KMS-11 (cell line): ENCODE measurements around the gene EP400.

Experiments
- H2AFZ ChIP-seq: fragments of 200-600 bp; sonication (generic); 2 replicates; pipeline ENCODE4 v1.6.1; 2016; ENCODE audit warnings: antibody characterized with exemption, mixed run types, low read depth
- H3K27ac ChIP-seq: fragments of 200-600 bp; sonication (generic); 2 replicates; pipeline ENCODE4 v1.6.1; 2016; ENCODE audit warnings: mild to moderate bottlenecking, mixed run types
- H3K27me3 ChIP-seq: fragments of 200-600 bp; sonication (generic); 2 replicates; pipeline ENCODE4 v1.6.1; 2017; ENCODE audit warnings: mild to moderate bottlenecking, low read depth, mixed run types, moderate library complexity; ENCODE audit not compliant: insufficient read depth
- H3K36me3 ChIP-seq: fragments of 200-600 bp; sonication (generic); 2 replicates; pipeline ENCODE4 v1.6.1; 2017; ENCODE audit warnings: mild to moderate bottlenecking, mixed run types; ENCODE audit not compliant: insufficient read depth
- H3K4me1 ChIP-seq: fragments of 200-600 bp; sonication (generic); 2 replicates; pipeline ENCODE4 v1.6.1; 2016; ENCODE audit warnings: mild to moderate bottlenecking, low read depth, mixed run types; ENCODE audit not compliant: poor library complexity, severe bottlenecking
- H3K4me2 ChIP-seq: fragments of 200-600 bp; sonication (generic); 2 replicates; pipeline ENCODE4 v1.7.0; 2016; ENCODE audit warnings: mild to moderate bottlenecking, mixed run types
- H3K4me3 ChIP-seq: fragments of 200-600 bp; sonication (generic); IDR thresholded peaks from 2 replicates; pipeline ENCODE4 v1.6.1; 2017; ENCODE audit warnings: low read depth, low read length, mixed read lengths; ENCODE audit not compliant: insufficient read depth
- H3K79me2 ChIP-seq: fragments of 200-600 bp; sonication (generic); 2 replicates; pipeline ENCODE4 v1.6.1; 2016; ENCODE audit warnings: low read depth, mixed run types; ENCODE audit not compliant: insufficient read depth
- H3K9ac ChIP-seq: fragments of 200-600 bp; sonication (generic); 2 replicates; pipeline ENCODE4 v1.6.1; 2016; ENCODE audit warnings: mild to moderate bottlenecking, mixed run types
- H4K20me1 ChIP-seq: fragments of 200-600 bp; sonication (generic); 2 replicates; pipeline ENCODE4 v1.6.1; 2016; ENCODE audit warnings: mild to moderate bottlenecking, mixed run types; ENCODE audit not compliant: insufficient read depth
- TF ChIP-seq, protein P1 (sequence below): fragments of 200-600 bp; sonication (generic); conservative IDR thresholded peaks from 2 replicates; pipeline ENCODE4 v1.6.1; 2017; ENCODE audit warnings: low read depth, mild to moderate bottlenecking, antibody characterized with exemption, low read length, moderate library complexity, mixed read lengths

EP400 gene

DNA sequence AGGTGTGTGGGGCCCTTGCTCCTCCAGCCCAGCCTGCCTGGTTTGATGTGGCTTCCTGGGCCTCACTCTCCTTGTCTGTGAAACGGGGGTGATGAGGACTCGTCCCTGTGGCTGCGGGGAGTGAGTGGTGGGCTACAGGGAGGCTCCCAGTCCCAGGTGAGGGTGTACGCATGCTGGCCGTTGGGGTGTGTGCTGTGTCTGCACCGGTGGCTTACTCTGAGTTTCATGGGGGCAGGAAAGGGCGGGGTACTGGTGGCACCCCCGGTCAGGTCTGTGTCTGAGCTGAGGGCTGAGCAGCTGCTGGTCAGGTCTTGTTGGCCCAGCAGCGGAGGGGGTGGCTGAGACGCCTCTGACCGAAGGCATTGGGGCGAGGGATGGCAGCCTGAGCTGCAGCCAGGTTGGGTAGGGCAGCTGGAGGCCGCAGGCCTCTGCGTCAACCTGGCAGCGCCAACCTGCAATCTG is 44.1 kb upstream of the EP400 start:
- Histone ChIP-seq H3K36me3 (no peaks in the 10 kb centered on the region), H3K4me1 (no peaks in the 10 kb centered on the region), H3K27ac (no peak overlapping the region), H3K4me2 (no peak overlapping the region), H3K27me3 (no peaks in the 10 kb centered on the region), H3K9ac (no peak overlapping the region), H4K20me1 (no peaks in the 10 kb centered on the region), H3K4me3 (no peak overlapping the region), H2AFZ (no peak overlapping the region), H3K79me2 (no peaks in the 10 kb centered on the region)
- TF ChIP-seq, protein P1, sequence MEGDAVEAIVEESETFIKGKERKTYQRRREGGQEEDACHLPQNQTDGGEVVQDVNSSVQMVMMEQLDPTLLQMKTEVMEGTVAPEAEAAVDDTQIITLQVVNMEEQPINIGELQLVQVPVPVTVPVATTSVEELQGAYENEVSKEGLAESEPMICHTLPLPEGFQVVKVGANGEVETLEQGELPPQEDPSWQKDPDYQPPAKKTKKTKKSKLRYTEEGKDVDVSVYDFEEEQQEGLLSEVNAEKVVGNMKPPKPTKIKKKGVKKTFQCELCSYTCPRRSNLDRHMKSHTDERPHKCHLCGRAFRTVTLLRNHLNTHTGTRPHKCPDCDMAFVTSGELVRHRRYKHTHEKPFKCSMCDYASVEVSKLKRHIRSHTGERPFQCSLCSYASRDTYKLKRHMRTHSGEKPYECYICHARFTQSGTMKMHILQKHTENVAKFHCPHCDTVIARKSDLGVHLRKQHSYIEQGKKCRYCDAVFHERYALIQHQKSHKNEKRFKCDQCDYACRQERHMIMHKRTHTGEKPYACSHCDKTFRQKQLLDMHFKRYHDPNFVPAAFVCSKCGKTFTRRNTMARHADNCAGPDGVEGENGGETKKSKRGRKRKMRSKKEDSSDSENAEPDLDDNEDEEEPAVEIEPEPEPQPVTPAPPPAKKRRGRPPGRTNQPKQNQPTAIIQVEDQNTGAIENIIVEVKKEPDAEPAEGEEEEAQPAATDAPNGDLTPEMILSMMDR = no peak

DNA sequence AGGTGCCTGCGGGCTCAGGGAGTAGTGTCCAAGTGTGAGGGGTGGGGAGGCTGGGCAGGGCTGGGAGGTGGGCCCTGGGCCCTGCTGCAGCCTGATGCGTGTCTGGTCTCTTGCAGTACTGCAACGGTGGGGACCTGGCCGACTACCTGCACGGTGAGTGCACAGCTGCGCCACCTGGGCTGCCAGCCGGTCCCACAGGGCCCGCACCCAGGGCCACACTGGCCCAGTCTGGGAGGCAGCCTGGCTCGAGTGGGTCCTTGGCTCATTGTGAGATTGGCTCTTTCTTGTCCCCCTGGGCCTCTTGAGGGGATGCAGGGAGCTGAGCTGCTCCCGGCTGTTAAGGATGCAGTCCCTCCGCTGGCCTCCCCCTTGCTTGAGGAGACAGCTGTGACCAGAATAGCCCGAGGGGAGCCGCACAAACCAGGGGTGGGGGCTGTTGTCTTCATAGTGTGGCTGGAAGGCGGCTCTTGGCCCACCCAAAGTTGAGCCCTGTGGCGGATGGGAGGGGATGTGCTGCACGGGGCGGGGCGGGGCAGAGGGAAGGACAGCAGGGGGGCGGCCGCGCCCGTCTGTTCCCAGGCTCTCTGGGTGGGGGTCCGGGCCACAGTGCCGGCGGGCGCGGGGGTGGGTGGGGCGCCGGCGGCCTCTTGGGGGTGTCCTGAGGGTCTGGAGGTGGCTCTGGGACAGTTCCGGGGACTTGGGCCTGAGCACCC is 42.2 kb upstream of the EP400 start:
- no peak overlapping the region for H3K4me2 ChIP-seq
- H3K4me1 ChIP-seq = no peaks in the 10 kb centered on the region
- no peaks in the 10 kb centered on the region for H3K27me3 ChIP-seq
- TF ChIP-seq, protein P1 = no peak
- H3K9ac ChIP-seq = no peak overlapping the region
- H3K4me3 ChIP-seq = no peak overlapping the region
- H2AFZ ChIP-seq = no peak overlapping the region
- no peak overlapping the region for H3K27ac ChIP-seq
- no peaks in the 10 kb centered on the region for H3K79me2 ChIP-seq
- H3K36me3 ChIP-seq = no peaks in the 10 kb centered on the region
- H4K20me1 ChIP-seq = no peaks in the 10 kb centered on the region

DNA sequence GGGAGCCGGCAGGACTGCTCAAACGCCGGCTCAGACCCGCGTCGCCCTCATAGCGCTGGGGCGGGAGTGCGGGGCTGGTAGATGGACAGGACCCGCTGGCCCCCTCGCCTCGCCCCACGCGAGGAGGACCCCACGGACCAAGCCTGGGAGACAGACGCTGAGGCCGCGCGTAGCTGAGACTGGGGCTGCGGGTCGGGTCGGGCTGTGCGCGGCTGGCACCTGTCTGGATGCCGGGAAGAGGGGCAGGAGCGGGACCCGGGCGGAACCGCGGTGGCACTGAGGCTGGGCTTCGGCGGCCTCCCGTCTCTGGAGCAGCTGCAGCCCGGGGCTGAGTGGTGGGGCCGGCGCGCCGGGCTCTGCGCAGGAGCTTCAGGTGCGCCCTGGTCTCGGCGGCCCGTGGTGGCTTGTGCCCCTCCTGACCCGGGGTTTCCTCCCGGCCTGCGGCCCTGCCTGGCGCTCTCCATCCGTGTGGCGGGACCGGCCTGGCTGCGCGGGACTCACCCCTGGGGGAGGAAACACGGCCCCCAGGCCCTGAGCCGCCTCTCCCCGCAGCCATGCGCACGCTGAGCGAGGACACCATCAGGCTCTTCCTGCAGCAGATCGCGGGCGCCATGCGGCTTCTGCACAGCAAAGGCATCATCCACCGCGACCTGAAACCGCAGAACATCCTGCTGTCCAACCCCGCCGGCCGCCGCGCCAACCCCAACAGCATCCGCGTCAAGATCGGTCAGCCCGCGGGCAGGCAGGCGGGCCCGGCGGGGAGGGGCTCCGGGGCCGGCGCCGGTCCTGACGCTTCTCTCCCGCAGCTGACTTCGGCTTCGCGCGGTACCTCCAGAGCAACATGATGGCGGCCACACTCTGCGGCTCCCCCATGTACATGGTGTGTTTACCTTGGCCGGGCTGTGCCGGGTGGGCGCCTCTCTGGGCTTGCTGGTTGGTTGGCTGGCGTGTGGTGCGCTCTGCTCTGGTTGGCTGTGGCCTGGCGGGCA is 41.4 kb upstream of the EP400 start:
- Histone ChIP-seq H3K4me1 (no peaks in the 10 kb centered on the region), H3K36me3 (no peaks in the 10 kb centered on the region), H3K4me3 (no peak overlapping the region), H3K27me3 (no peaks in the 10 kb centered on the region), H3K4me2 (no peak overlapping the region), H3K27ac (no peak overlapping the region), H4K20me1 (no peaks in the 10 kb centered on the region), H2AFZ (no peak overlapping the region), H3K9ac (no peak overlapping the region), H3K79me2 (no peaks in the 10 kb centered on the region)
- TF ChIP-seq, protein P1 = no peak

DNA sequence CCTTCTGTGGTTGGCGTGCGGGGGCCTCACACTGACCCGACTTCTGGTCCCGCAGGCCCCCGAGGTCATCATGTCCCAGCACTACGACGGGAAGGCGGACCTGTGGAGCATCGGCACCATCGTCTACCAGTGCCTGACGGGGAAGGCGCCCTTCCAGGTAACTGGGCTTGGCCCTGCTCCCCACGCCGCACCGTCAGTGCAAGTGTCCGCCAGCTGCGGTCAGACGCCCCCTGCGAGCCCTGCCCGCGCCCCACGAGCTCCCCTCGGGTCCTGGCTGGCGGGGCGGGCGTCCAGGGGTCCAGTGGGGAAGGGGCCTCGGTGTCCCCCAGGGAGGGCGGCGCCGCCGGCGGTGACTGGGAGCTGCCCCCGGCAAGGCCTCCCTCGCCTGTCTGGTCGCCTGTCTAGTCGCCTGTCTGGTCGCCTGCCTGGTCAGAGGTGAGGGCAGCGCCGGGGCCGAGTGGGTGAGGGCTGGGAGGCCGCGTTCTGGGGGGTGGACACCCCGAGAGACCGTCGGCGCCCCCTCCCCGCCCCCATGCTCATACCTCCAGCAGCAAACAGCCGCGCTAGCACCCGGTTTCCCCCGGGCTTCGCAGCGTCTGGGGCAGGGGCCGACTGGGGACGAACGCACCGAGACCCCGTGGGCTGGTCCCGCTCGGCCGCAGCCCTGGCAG is 40.5 kb upstream of the EP400 start:
- H3K79me2 ChIP-seq = no peaks in the 10 kb centered on the region
- H3K36me3 ChIP-seq = no peaks in the 10 kb centered on the region
- TF ChIP-seq, protein P1 = no peak

More for the DNA sequence above, 40.5 kb upstream of the EP400 start:
- Histone ChIP-seq H3K4me3 (no peak overlapping the region), H3K27ac (no peak overlapping the region), H3K27me3 (no peaks in the 10 kb centered on the region), H3K4me1 (no peaks in the 10 kb centered on the region), H2AFZ (no peak overlapping the region), H3K9ac (no peak overlapping the region), H3K4me2 (no peak overlapping the region), H4K20me1 (no peaks in the 10 kb centered on the region)
